ENCODE measurements around the gene CDCP1.

Gene CDCP1

GRCh38 chr3:45097296-45097883, 48.8 kb downstream of the CDCP1 start:
- no peak overlapping the region for H3K27ac Mint-ChIP-seq
- no peaks in the 10 kb centered on the region for H3K36me3 Mint-ChIP-seq (ENCODE audit: low read depth)
- no peaks in the 10 kb centered on the region for H3K9me3 Mint-ChIP-seq
- H3K27me3 Mint-ChIP-seq = peaks cover 59% of the 10 kb centered on the region
- H3K4me1 Mint-ChIP-seq (ENCODE audit: low read depth) = peaks cover 12% of the 10 kb centered on the region
- no peak overlapping the region for H3K4me3 Mint-ChIP-seq

GRCh38 chr3:45095916-45096526, 50.2 kb downstream of the CDCP1 start:
- Mint-ChIP-seq H3K27me3 (peaks cover 58% of the 10 kb centered on the region), H3K9me3 (no peaks in the 10 kb centered on the region)

GRCh38 chr3:45093176-45093575, 53.0 kb downstream of the CDCP1 start:
- H3K27me3 Mint-ChIP-seq = peaks cover 40% of the 10 kb centered on the region
- H3K9me3 Mint-ChIP-seq = no peaks in the 10 kb centered on the region

More at GRCh38 chr3:45095916-45096526, 50.2 kb downstream of the CDCP1 start:
- H3K4me3 Mint-ChIP-seq = no peak overlapping the region
- H3K4me1 Mint-ChIP-seq (ENCODE audit: low read depth) = peaks cover 6% of the 10 kb centered on the region
- no peaks in the 10 kb centered on the region for H3K36me3 Mint-ChIP-seq (ENCODE audit: low read depth)
- no peak overlapping the region for H3K27ac Mint-ChIP-seq

GRCh38 chr3:45092132-45093031, 53.8 kb downstream of the CDCP1 start:
- Mint-ChIP-seq H3K9me3 (no peaks in the 10 kb centered on the region), H3K27me3 (peaks cover 34% of the 10 kb centered on the region), H3K27ac (no peak overlapping the region), H3K36me3 (ENCODE audit: low read depth) (no peaks in the 10 kb centered on the region), H3K4me3 (no peak overlapping the region), H3K4me1 (ENCODE audit: low read depth) (peaks cover 3% of the 10 kb centered on the region)

More at GRCh38 chr3:45093176-45093575, 53.0 kb downstream of the CDCP1 start:
- Mint-ChIP-seq H3K36me3 (ENCODE audit: low read depth) (no peaks in the 10 kb centered on the region), H3K4me3 (no peak overlapping the region), H3K27ac (no peak overlapping the region), H3K4me1 (ENCODE audit: low read depth) (peaks cover 3% of the 10 kb centered on the region)

DNA sequence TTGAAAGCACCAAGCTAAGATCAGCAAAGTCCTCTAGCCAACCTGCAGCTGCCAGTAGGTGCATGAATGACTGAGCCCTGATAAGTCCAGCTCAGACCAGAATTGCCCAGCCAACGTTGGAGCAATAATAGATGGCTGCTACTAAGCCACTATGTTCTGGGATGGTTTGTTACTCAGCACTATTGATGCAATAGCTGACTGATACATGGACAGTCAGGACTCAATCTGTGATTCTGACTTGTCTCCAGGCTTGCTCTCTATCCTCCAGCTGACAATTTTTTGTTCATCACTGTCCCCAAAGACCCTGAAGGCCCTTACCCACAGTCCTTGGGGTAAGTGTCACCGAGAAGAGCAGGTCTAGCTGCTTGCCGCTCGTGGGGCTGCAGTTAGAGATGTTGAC, 55.3 kb downstream of the CDCP1 start:
- Mint-ChIP-seq H3K9me3 (no peaks in the 10 kb centered on the region), H3K4me3 (no peak overlapping the region), H3K27ac (no peak overlapping the region), H3K36me3 (ENCODE audit: low read depth) (no peaks in the 10 kb centered on the region), H3K4me1 (ENCODE audit: low read depth) (peaks cover 3% of the 10 kb centered on the region), H3K27me3 (peaks cover 26% of the 10 kb centered on the region)

GRCh38 chr3:45088543-45089358, 57.4 kb downstream of the CDCP1 start:
- H3K9me3 Mint-ChIP-seq = no peaks in the 10 kb centered on the region
- H3K4me3 Mint-ChIP-seq = no peak overlapping the region
- no peak overlapping the region for H3K27ac Mint-ChIP-seq
- H3K27me3 Mint-ChIP-seq = peaks cover 19% of the 10 kb centered on the region
- H3K36me3 Mint-ChIP-seq (ENCODE audit: low read depth) = no peaks in the 10 kb centered on the region
- peaks cover 3% of the 10 kb centered on the region for H3K4me1 Mint-ChIP-seq (ENCODE audit: low read depth)

DNA sequence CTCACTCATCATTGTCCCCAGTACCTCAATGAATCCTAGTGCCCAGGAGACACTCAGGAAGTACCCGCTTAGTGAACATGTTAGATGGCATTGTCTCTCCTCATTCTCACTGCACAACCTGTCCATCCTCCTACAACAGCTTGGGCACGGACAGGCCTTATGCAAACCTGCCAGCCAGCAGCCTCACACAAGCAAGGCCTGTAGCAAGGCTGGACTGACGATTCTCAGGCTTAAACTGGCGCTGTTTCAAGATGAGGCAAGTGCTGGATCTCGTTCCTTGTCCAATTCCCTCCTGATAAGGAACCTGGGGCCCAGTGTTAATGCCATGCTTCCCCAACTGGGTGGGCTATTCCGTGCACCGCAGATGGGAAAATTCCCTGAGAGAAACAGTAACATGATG, 59.0 kb downstream of the CDCP1 start:
- Mint-ChIP-seq H3K27ac (no peak overlapping the region), H3K36me3 (ENCODE audit: low read depth) (no peaks in the 10 kb centered on the region), H3K4me1 (ENCODE audit: low read depth) (peaks cover 3% of the 10 kb centered on the region), H3K27me3 (peaks cover 10% of the 10 kb centered on the region), H3K4me3 (no peak overlapping the region), H3K9me3 (no peaks in the 10 kb centered on the region)

- H3K4me3 Mint-ChIP-seq = no peak overlapping the region
- H3K27me3 Mint-ChIP-seq = peaks cover 4% of the 10 kb centered on the region
- no peaks in the 10 kb centered on the region for H3K9me3 Mint-ChIP-seq
- H3K4me1 Mint-ChIP-seq (ENCODE audit: low read depth) = peaks cover 3% of the 10 kb centered on the region
- H3K36me3 Mint-ChIP-seq (ENCODE audit: low read depth) = no peaks in the 10 kb centered on the region
- no peak overlapping the region for H3K27ac Mint-ChIP-seq
Measured at GRCh38 chr3:45084820-45085816, 61.1 kb downstream of the CDCP1 start.

DNA sequence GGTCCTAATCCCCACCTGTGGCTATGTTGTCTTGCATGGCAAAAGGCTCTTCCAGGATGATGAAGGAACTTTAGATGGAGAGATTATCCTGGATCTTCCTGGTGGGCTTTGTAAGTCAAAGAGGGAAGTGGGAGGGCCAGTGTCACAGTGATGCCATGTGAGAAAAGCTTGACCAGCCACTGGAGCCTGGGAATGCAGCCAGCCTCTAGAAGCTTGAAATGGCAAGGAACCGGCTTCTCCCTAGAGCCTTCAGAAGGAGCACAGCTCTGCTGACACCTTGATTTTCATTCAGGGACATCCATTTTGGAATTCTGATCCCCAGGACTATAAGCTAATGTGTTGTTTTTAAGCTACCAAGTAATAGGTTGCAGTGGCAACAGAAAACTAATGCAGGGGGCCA, 61.8 kb downstream of the CDCP1 start:
- Mint-ChIP-seq H3K27me3 (peaks cover 4% of the 10 kb centered on the region), H3K36me3 (ENCODE audit: low read depth) (no peaks in the 10 kb centered on the region), H3K4me3 (no peak overlapping the region), H3K9me3 (no peaks in the 10 kb centered on the region), H3K27ac (no peak overlapping the region), H3K4me1 (ENCODE audit: low read depth) (peaks cover 3% of the 10 kb centered on the region)

DNA sequence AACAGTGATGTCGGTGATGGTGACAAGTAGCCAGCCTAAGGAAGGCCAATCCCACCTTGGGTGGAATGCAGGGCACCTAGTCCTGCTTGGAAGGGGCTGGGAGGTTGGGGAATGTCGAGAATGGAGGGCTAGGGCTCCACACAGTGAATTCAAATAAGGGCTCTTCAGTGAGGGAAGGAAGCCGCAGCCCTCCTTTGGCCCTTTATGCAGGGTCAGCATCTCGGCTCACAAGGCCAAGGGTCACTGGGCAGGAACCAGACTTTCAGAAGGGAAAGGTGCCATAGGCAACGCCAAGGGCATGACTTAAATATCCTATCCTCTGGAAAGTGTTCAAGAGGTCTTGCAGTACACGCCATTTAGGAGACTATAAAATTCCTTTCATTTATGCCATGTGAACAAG, 63.2 kb downstream of the CDCP1 start:
- Mint-ChIP-seq H3K4me3 (no peak overlapping the region), H3K36me3 (ENCODE audit: low read depth) (no peaks in the 10 kb centered on the region), H3K27ac (no peak overlapping the region), H3K4me1 (ENCODE audit: low read depth) (no peaks in the 10 kb centered on the region), H3K9me3 (no peaks in the 10 kb centered on the region), H3K27me3 (peaks cover 4% of the 10 kb centered on the region)

DNA sequence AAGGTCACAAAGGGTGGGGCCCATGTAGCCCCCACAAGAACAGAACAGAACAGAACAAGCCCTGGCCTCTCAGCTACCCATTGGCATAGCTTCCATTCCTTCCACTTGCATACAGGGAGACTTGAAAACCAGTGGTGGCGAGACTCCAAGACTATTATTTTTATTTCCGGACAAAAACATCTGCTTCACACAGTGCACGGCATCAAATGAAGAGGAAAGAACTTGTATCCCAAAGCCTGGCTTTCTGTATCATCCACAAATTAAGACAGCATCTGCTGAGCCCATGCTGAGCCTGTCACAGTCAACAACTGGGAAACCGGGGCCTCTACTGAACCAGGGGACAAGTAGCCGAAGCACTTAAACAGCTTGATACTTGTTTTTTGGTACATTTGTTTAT, 64.0 kb downstream of the CDCP1 start:
- no peaks in the 10 kb centered on the region for H3K36me3 Mint-ChIP-seq (ENCODE audit: low read depth)
- no peaks in the 10 kb centered on the region for H3K9me3 Mint-ChIP-seq
- H3K27ac Mint-ChIP-seq = no peak overlapping the region
- H3K27me3 Mint-ChIP-seq = peaks cover 4% of the 10 kb centered on the region
- no peaks in the 10 kb centered on the region for H3K4me1 Mint-ChIP-seq (ENCODE audit: low read depth)
- H3K4me3 Mint-ChIP-seq = no peak overlapping the region

DNA sequence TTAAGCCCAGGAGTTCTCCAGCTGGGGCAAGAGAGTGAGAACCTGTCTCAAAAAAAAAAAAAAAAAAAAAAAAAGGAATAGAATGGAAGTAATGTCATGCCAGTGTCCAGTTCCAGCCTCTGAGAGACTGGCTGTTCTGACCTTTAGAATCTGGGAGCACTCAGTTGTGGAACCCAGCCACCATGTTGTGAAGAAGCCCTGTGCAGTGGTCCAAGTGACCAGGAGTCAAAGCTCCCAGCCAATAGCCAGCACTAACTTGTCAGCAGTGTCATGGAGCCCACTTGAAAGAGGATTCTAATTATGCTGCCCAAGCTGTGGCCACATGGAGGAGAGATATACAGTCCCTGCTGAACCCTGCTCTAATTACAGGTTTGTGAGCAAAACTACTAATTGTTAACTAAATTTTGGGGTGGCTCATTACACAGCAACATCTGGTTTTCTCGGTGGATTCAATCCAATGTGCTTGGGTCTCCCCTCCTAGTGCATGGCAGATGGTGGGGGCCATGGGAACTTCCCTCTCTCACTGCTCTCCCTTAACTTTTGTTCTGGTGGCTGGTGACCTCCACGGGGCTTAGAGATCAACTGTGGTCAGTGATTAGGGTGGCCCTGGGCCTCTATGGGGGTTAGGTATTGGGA, 64.6 kb downstream of the CDCP1 start:
- Mint-ChIP-seq H3K4me1 (ENCODE audit: low read depth) (no peaks in the 10 kb centered on the region), H3K27me3 (peaks cover 4% of the 10 kb centered on the region), H3K36me3 (ENCODE audit: low read depth) (no peaks in the 10 kb centered on the region), H3K9me3 (no peaks in the 10 kb centered on the region), H3K4me3 (no peak overlapping the region), H3K27ac (no peak overlapping the region)

DNA sequence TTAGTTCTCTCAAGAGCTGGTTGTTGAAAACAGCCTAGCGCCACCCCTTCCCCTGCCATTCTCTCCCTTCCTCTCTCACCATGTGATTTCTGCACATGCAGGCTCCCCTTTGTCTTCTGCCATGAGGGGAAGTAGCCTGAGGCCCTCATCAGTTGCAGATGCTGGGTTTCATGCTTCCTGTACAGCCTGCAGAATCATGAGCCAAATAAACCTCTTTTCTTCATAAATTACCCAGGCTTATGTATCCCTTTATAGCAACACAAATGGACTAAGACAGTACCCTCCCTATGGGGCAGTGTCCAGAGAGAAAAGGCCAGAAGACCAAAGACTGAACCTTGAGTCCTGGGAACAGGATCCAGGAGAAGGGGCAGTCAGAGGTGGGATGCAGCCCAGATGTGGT, 65.4 kb downstream of the CDCP1 start:
- Mint-ChIP-seq H3K4me1 (ENCODE audit: low read depth) (no peaks in the 10 kb centered on the region), H3K4me3 (no peak overlapping the region), H3K27ac (no peak overlapping the region), H3K36me3 (ENCODE audit: low read depth) (no peaks in the 10 kb centered on the region), H3K27me3 (peaks cover 4% of the 10 kb centered on the region), H3K9me3 (no peaks in the 10 kb centered on the region)
